Kidney (tissue), 14 donors: ENCODE data around the gene OR6C65. TPM values are rescaled to one million over a fixed set of nuclear protein-coding genes. Genes with fewer than 3 reads are reported as not detected.
"Not testable (repeated sequence)": the region's sequence is repeated elsewhere in the genome, so short reads cannot be mapped to it uniquely, and the experiment has no call there.

ENCODE experiments used
- DNase-seq, 5 donors: peaks; one replicate each; pipeline ENCODE4 v3.0.0-alpha.2; 2013 to 2020
- FAIRE-seq: peaks from 2 replicates; lab custom pipeline; 2012; peaks lifted over from hg19 to GRCh38; lab: Jason Lieb, UNC
- H3K27ac ChIP-seq, 2 donors: one replicate each; pipeline ENCODE4 v1.7.0; 2013; ENCODE audit warnings: low read depth in 2 of 2, low read length in 2 of 2, inconsistent platforms in 1 of 2
- H3K27me3 ChIP-seq: one replicate; pipeline ENCODE4 v1.7.1; 2013; ENCODE audit warnings: low read length, inconsistent platforms; ENCODE audit not compliant: control insufficient read depth, insufficient read depth
- H3K36me3 ChIP-seq, 3 donors: one replicate each; pipeline versions ENCODE4 v1.7.0 to v1.7.1; 2013; ENCODE audit warnings: low read length in 3 of 3, control low read depth in 1 of 3, inconsistent platforms in 1 of 3; ENCODE audit not compliant: insufficient read depth in 3 of 3, control insufficient read depth in 2 of 3
- H3K4me1 ChIP-seq, 3 donors: one replicate each; pipeline versions ENCODE4 v1.7.0 to v1.7.1; 2013; ENCODE audit warnings: low read length in 3 of 3, inconsistent platforms in 1 of 3, low read depth in 1 of 3; ENCODE audit not compliant: control insufficient read depth in 2 of 3, insufficient read depth in 2 of 3
- H3K4me3 ChIP-seq, 3 donors: one replicate each; pipeline versions ENCODE4 v1.7.0 to v1.8.1; 2013; ENCODE audit warnings: low read length in 3 of 3, control low read depth in 1 of 3, inconsistent platforms in 1 of 3
- H3K9ac ChIP-seq, 3 donors: one replicate each; pipeline versions ENCODE4 v1.7.0 to v1.7.1; 2013; ENCODE audit warnings: low read length in 3 of 3, control low read depth in 1 of 3, inconsistent platforms in 1 of 3
- H3K9me3 ChIP-seq, 3 donors: one replicate each; pipeline versions ENCODE4 v1.7.0 to v1.7.1; 2013; ENCODE audit warnings: low read length in 3 of 3, control low read depth in 1 of 3, inconsistent platforms in 1 of 3; ENCODE audit not compliant: control insufficient read depth in 2 of 3, insufficient read depth in 1 of 3
- CTCF ChIP-seq: IDR thresholded peaks from 3 replicates; pipeline ENCODE4 v1.5.1; 2012; ENCODE audit warnings: mild to moderate bottlenecking, moderate library complexity, borderline replicate concordance; ENCODE audit not compliant: insufficient read depth; ENCODE audit errors: extremely low read depth
- intact Hi-C: fragments of 100-400 bp; cut with DNase I; formaldehyde crosslinking; loops from one replicate; pipeline ENCODE4 v1.11.1; 2022
- polyA plus RNA-seq: library from polyadenylated mRNA; stranded (reverse); fragments of 350-450 nt; fragmentation: Illumina TruSeq; extraction: RNeasy Lipid Tissue Mini Kit (QIAGEN cat#74804); gene quantifications from one replicate; pipeline ENCODE4 v1.2.3, GENCODE V29; 2014; ENCODE audit warnings: low read depth, low replicate concordance; ENCODE audit not compliant: insufficient read depth
- total RNA-seq: library from RNA; stranded (reverse); fragmentation: NEBNext Ultra II Directional; extraction: Animal tissue kit (Norgen Biotek cat#: 25700); gene quantifications from one replicate; pipeline ENCODE4 v1.2.1, GENCODE V29; 2021
- donor health status: control.
- donor health status: control.
- donor health status: control.
- donor health status: control.
- donor health status: control.
- donor health status: DM: yes; HTN: yes; CAD: no.
- donor health status: Normal renal cell carcinoma (clear cell type).

The OR6C65 gene
- total and polyA plus RNA-seq, 2 donors from 2014 or later, result not detected

GRCh38 chr12:55396326-55396725 is 4.0 kb upstream of the OR6C65 start:
- no peak for TF ChIP-seq CTCF
- Histone ChIP-seq H3K27me3 (no peaks in the 10 kb centered on the region), H3K4me1 (no peaks in the 10 kb centered on the region), H3K9me3 (no peaks in the 10 kb centered on the region), H3K27ac (no peak overlapping the region), H3K4me3 (no peak overlapping the region), H3K36me3 (no peaks in the 10 kb centered on the region), H3K9ac (no peak overlapping the region)
- FAIRE-seq (no peak), DNase-seq (no peak)
- intact Hi-C loops, result no loop called here

- no peak for FAIRE-seq
- no peak for DNase-seq
- Histone ChIP-seq H3K9ac (no peak overlapping the region), H3K27me3 (no peaks in the 10 kb centered on the region), H3K4me1 (no peaks in the 10 kb centered on the region), H3K27ac (no peak overlapping the region), H3K4me3 (no peak overlapping the region), H3K36me3 (no peaks in the 10 kb centered on the region), H3K9me3 (peaks cover 0 to 7% (median 0%) of the 10 kb centered on the region in 3 donors)
- no peak for TF ChIP-seq CTCF
- intact Hi-C loops, result no loop called here
Observed at GRCh38 chr12:55407866-55408265, 7.5 kb downstream of the OR6C65 start.

- H3K4me3 ChIP-seq, H3K36me3 ChIP-seq, DNase-seq, FAIRE-seq, H3K4me1 ChIP-seq, H3K9ac ChIP-seq, H3K27me3 ChIP-seq, H3K27ac ChIP-seq, intact Hi-C loops, H3K9me3 ChIP-seq: not testable (repeated sequence)
Observed at GRCh38 chr12:55409133-55409532, 8.8 kb downstream of the OR6C65 start.

- H3K9me3 ChIP-seq, H3K27me3 ChIP-seq, H3K27ac ChIP-seq, H3K36me3 ChIP-seq, H3K9ac ChIP-seq, FAIRE-seq, DNase-seq, H3K4me3 ChIP-seq, intact Hi-C loops, H3K4me1 ChIP-seq: not testable (repeated sequence)
Observed at GRCh38 chr12:55412138-55412537, 11.8 kb downstream of the OR6C65 start.

GRCh38 chr12:55413498-55414388 is 13.4 kb downstream of the OR6C65 start:
- H3K36me3 ChIP-seq, H3K27ac ChIP-seq, H3K9me3 ChIP-seq, FAIRE-seq, H3K27me3 ChIP-seq, H3K4me1 ChIP-seq, H3K4me3 ChIP-seq, intact Hi-C loops, H3K9ac ChIP-seq, DNase-seq: not testable (repeated sequence)

- H3K27ac ChIP-seq, H3K36me3 ChIP-seq, H3K9me3 ChIP-seq, H3K27me3 ChIP-seq, H3K4me3 ChIP-seq, H3K9ac ChIP-seq, FAIRE-seq, intact Hi-C loops, H3K4me1 ChIP-seq: not testable (repeated sequence)
- peak in 4 of 5 donors; percentile 38 to 53 (median 40) for DNase-seq
Observed at GRCh38 chr12:55414396-55414823, 14.1 kb downstream of the OR6C65 start.

- H3K4me3 ChIP-seq, H3K4me1 ChIP-seq, H3K9ac ChIP-seq, FAIRE-seq, H3K27me3 ChIP-seq, H3K27ac ChIP-seq, H3K9me3 ChIP-seq, H3K36me3 ChIP-seq, intact Hi-C loops, DNase-seq: not testable (repeated sequence)
Observed at GRCh38 chr12:55414889-55415288, 14.6 kb downstream of the OR6C65 start.
